Sigmoid colon (tissue), 4 donors: Measurements from ENCODE around the gene SIGLEC8.

Source experiments
- EP300 ChIP-seq, 4 donors: sonication (generic); formaldehyde crosslinking; IDR thresholded peaks; one replicate each; pipeline ENCODE4 v1.6.1; 2017; ENCODE audit warnings: antibody characterized with exemption in 4 of 4
- POLR2AphosphoS5 ChIP-seq, 4 donors: sonication (generic); formaldehyde crosslinking; IDR thresholded peaks; one replicate each; pipeline ENCODE4 v1.6.1; 2017; ENCODE audit warnings: antibody characterized with exemption in 4 of 4
- TF ChIP-seq, protein P1 (sequence below), 4 experiments: fragments of 450-650 bp in 3 of 4; fragments of 200-600 bp in 1 of 4; IDR thresholded peaks; one replicate each; pipeline ENCODE4 v1.5.1; 2016 to 2019; ENCODE audit warnings: antibody characterized with exemption in 4 of 4, mild to moderate bottlenecking in 3 of 4, moderate library complexity in 2 of 4

GRCh38 chr19:51466723-51467122, 8.5 kb upstream of the SIGLEC8 start:
- TF ChIP-seq, protein P1, sequence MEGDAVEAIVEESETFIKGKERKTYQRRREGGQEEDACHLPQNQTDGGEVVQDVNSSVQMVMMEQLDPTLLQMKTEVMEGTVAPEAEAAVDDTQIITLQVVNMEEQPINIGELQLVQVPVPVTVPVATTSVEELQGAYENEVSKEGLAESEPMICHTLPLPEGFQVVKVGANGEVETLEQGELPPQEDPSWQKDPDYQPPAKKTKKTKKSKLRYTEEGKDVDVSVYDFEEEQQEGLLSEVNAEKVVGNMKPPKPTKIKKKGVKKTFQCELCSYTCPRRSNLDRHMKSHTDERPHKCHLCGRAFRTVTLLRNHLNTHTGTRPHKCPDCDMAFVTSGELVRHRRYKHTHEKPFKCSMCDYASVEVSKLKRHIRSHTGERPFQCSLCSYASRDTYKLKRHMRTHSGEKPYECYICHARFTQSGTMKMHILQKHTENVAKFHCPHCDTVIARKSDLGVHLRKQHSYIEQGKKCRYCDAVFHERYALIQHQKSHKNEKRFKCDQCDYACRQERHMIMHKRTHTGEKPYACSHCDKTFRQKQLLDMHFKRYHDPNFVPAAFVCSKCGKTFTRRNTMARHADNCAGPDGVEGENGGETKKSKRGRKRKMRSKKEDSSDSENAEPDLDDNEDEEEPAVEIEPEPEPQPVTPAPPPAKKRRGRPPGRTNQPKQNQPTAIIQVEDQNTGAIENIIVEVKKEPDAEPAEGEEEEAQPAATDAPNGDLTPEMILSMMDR (IDR thresholded peaks at IDR 0.05), result no peak
- TF ChIP-seq EP300 (IDR thresholded peaks at IDR 0.05) (no peak), POLR2AphosphoS5 (IDR thresholded peaks at IDR 0.05) (no peak)
